HG02610 (cell line): Measurements from ENCODE around the gene C11orf54.

ENCODE experiments used
- ATAC-seq: cut with Tn5 transposase; IDR thresholded peaks from one replicate; pipeline ENCODE4 v1.9.1; 2021; ENCODE audit warnings: mild to moderate bottlenecking, moderate library complexity; ENCODE audit not compliant: unreplicated experiment

The C11orf54 gene

DNA sequence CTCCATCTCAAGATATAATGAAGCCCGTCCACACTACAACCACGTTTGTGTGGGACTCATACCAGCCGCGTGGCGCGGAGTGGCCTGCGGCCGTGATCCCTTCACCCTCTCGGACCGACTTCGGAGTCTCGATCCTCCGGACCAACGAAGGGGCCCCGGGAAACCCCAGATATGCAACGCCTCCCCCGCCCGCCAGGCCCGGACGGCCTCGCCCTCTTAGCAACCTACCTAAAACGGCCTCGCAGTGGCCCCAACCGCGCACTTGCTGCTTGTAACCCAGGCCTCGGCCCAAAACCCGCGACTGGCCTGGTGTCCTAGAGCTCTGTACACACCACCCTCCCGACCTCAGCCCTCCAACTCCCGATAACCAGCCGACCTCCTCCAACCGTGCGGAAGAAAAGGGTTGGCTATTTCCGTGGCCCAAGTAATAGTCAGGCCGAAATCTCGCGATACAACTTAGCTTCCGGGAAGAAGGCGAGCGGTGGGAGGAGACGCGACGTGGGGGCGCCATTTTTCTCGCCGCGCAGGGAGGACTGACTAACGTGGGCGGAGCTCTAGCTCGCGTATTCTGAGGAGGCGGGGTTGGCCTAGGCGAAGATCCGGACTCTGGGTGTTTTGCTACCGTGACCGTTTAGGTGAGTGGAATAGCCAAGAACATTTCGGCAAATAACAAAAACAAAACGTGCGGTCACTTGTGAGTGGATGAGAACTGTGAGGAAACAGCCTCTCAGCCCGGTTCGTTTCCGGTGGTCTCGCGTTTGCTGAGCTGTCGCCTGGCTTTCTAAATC lies at the start of gene C11orf54, which contains the start of gene TAF1D:
TSS of gene C11orf54 (plus strand) at position 579 of the 788 bp plus-strand sequence. CDS start 5,722 bp downstream, outside the sequence.
TSS of gene TAF1D (minus strand) at position 402 of the 788 bp plus-strand sequence. CDS start 2,191 bp downstream, outside the sequence.
- peak; percentile 84 for ATAC-seq

DNA sequence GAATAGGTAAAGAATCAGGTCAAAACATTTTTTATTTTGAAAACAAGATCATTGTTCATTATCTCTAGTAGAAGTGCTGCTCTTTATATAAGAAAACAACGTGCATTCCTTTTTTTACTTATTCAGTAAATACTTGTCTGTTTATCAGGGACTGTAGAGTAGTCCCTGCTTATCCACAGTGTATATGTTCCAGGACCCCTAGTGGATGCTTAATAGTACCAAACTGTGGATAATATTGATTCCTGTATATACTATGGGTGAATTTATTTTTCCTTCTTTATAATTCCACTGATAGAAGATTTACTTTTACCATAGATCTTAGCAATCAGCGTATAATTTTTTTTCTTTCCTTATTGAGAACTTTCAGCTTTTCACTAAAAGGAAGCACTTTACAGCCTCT lies 47.4 kb upstream of the C11orf54 start:
- no peak for ATAC-seq

DNA sequence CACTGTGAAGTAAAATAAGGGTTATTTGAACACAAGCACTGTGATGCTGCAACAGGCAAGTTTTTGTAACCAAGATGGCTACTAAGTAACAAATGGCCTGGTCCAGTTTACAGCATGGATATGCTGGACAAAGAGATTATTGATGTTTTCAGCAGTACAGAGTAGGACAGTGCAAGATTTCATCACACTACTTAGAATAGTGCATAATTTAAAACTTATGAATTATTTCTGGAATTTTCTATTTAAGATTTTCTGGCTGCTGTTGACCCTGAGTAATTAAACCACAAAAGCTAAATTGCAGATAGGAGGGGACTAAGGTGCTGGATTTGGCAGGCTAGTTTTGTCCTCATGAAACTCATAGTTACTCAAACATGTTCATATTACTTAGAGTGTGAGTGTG lies 46.9 kb upstream of the C11orf54 start:
- no peak for ATAC-seq

DNA sequence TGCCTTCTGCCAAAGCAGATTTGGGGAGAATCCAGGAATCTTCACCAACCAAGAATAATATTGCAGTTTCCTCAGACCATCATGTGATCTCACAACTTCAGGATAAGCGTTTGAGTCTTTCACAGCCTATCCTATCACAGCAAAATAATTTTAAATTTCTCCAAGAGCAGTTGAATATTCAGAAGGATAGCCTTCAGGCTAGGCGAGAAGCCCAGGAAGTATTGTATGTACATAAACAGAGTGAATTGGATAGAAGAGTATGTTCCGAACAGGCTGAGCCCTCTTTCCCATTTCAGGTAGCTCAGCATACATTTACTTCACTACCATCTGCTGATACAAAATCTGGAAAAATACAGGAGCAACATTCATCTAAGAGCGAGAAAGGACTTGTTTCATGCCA lies 43.9 kb upstream of the C11orf54 start:
- ATAC-seq: no peak

DNA sequence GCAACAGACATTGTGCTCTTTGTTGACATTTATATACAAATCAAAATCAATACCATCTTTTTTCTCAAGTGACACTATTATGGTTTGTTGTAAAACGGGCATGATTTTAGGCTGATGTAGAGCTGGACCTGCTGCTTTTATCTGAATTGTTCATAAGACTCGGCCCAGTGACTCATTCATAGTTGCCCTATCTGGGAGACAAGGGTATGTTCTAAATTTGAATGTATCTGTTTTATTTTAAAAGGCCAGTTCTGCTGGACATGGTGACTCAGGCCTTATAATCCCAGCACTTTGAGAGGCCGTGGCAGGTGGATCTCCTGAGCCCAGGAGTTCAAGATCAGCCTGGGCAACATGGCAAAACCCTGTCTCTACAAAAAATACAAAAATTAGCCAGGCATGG lies 40.6 kb upstream of the C11orf54 start:
- no peak for ATAC-seq

DNA sequence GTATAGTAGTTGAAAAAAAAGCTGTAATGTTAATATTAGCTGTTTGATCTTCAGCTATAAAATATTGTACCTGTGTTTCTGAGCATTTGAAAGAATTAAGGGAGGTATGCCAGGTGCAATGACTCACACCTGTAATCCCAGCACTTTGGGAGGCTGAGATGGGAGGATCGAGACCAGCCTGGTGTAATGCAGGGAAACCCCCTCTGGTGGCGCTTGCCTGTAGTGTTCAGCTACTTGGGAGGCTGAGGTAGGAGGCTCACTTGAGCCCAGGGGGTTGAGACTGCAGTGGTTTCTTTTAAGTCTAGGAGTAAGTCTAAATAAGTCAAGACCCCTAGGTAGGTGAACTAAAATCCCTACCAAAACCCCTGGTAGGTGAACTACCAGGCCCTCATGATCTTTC lies 37.2 kb upstream of the C11orf54 start:
- ATAC-seq: no peak

DNA sequence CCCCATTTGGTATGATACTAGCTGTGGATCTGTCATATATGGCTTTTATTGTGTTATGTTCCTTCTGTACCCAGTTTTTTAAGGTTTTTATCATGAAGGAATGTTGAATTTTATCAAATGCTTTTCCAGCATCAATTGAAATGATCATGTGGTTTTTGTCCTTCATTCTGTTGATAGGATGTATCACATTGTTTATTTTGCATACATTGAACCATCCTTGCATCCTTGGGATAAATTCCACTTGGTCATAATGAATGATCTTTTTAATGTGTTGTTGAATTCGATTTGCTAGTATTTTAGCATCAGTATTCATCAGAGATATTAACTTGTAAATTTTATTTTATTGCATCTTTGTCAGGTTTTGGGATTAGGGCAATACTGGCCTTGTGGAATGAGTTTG lies 31.2 kb upstream of the C11orf54 start:
- no peak for ATAC-seq

DNA sequence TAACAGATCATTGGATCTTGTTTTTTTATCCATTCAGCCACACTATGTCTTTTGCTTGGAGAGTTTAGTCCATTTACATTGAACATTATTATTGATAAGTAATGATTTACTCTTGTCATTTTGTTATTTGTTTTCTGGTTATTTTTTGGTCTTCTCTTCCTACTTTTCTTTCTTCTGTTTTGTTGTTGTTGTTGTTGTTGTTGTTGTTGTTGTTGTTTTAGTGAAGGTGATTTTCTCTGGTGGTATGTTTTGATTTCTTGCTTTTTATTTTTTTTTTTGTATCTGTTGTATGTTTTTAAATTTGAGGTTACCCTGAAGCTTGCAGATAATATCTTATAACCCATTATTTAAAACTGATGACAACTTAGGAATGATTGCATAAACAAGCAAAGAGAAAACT lies 28.8 kb upstream of the C11orf54 start:
- ATAC-seq: no peak

DNA sequence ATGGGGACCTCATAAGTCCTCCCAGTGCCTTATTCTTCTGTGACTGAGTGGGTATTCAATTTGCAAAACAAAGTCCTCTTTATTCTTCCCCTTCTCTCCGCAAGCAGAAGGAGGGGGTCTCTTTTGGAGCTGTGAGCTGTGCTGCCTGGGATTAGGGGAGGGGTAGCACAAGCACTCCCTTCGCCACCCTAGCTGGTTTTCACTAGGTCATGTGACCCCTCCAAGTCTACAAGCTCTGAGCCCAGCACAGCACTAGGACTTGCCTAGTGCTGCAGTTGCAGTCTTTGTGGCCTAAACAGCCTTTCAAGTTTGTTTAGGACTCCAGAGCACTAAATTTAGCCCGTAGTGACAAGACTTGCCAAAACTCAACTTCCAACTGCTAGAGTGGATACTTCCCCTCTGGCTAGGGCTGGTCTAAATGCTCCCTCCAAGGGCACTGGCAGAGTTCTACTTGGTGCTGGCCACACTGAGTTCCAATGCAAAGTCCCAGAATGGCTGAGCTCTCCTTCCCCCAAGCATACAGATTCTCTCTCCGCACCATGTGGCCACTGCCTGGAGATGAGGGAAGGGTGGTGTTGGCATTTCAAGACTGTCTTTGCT lies 25.6 kb upstream of the C11orf54 start:
- no peak for ATAC-seq

DNA sequence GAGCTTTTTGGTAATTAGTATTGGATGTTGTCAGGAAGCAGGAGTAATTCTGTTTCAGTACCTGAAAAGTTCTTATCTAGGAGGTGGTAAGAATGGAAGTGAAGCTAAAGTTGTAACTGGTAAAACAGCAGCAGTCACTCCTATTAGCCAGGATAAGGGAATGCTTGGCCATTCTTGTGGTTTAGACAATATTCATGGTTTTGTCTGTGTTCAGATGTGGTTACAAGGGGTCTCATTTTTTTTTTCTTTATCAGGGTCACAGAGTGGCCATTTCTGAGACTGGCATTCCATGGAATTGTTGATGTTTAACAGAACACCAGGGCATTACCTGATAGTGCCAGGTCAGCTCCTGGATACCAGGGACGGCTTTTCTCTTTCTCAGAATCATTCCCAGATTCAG lies 24.0 kb upstream of the C11orf54 start:
- ATAC-seq: no peak

DNA sequence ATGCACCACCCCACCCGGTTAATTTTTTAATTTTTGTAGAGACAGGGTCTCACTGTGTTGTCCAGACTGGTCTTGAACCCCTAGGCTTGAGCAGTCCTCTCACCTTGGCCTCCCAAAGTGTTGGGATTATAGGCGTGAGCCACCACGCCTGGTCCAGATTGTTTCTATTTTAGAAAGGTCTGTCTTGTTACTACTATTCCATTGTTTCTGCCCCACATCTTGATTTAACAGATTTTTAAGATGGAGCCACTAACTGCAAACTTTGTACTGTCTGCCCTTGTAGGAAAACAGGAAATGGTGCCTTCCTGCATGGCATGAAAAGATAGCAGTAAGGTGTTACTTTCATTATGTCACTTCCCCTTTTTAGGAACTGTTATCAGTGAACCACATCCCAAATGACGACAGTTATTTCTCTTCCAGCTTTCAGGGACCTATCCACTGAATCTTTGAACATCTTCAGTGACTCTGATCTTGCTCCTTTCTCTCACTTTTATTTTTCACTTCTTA lies 23.4 kb upstream of the C11orf54 start:
- peak; percentile 86 for ATAC-seq

DNA sequence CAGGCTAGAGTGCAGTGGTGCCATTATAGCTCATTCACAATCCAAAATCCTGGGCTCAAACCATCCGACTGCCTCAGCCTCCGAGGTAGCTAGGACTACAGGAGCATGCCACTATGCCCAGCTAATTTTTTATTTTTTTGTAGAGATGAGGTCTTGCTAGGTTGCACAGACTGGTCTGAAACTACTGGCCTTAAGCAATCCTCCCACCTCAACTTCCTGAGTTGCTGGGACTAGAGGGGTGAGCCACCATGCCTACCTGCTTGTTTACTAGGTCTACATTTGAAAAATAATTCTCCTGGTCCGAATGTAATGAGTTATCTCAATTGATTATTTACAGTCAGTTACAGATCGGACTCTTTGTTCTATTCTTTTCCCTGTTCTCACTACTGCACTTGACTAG lies 22.2 kb upstream of the C11orf54 start:
- no peak for ATAC-seq

DNA sequence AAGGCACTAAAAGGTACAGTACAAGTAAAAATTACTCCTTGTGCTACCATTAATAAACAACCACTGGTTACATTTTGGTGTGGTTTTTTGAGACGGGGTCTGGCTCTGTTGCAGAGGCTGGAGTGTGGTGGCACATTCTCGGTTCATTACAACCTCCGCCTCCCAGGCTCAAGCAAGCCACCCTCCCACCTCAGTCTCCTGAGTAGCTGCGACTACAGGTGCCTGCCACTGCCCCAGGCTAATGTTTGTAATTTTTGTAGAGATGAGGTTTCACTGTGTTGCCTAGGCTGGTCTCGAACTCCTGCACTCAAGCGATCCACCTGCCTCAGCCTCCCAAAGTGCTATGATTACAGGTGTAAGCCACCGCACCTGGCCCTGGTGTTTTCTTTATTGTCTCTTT lies 20.9 kb upstream of the C11orf54 start:
- no peak for ATAC-seq

DNA sequence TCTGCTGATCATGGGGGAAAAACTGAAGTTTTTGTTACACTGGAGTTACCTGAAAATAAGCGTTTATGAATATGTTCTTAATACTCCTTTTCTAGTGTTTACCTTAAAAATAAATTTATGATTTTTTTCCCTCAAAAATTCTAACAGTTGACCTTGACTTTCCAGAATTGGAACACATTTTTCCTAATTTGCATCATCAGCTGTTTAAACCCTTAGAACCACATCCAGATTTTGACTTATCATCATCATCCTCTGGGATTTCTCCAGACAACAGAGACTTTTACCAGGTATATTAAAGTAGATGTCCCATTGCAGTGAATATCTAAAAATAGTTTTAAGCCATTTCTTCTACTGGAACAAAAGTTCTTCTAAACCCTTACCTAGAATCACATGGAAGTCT lies 17.4 kb upstream of the C11orf54 start:
- no peak for ATAC-seq

DNA sequence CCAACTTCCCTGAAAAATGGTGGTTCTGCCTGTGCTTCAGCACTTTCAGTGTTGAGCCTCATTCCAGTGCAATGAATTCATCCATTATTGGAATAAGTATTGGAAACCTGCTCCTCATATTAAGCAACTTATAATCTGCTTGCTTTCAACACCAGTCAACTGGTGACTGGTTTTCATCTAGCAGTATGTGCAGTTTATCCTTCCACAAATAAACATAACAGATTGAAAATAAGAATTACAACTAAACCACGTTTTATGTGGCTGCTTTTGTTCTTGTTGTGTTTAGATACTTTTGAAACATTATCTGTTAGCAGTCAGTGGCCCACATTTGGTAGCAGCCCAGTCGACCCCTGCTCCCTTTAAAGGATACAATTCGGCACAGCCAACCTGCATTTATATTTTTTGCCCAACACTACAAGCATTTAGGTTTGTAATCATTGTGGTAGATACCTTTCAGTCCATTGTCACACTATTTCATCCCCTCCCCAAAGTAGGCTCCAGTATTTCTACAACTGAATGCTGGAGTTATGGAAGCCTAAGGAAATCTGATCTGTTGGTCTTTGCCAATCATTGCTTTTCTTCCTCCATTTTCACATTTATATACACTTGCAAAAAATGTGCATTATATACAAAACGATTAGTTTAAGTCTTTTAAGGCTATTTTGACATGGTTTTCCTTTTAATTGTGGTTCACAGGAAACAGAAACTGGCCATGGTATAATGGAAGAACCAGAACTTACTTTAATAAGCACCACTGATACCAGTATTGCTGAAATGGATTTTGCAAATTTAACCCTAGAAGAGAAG lies 13.3 kb upstream of the C11orf54 start:
- ATAC-seq: no peak

DNA sequence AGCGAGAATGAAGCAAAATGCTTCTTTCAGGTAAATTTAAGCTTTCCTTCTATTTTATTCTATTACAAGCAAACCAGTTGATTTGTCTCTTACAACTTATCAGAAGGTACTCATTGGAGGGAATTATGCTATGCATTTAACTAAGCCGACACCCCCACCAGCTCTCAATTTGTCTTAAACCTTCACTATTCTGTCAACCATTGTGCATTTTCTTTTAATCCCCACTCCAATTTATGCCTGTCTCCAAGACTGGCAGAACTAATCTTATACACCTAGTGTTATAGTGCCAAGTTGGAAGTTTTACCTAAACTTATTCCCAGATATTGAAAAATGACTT lies 12.7 kb upstream of the C11orf54 start:
- ATAC-seq: no peak

DNA sequence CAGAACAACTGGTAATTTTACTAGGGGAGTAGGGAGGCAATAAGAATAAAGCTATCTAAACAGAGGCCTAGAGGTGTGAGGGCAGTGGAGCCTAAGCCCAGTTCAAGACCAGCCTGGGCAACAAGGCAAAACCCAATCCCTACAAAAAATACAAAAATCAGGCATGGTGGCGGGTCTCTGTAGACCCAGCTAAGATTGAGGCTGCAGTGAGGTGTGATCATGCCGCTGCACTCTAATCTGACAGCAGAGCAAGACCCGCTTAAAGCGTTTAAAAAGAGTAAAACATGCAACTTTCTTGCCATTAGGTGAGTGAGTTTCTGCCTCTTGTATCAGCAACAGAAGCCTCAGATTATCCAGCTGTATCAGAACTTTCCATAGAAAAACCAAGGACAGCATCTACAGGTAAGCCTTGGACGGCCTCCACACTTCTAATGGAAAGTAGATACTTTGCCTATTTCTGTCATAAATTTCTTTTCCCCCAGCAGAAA lies 12.3 kb upstream of the C11orf54 start:
- no peak for ATAC-seq

DNA sequence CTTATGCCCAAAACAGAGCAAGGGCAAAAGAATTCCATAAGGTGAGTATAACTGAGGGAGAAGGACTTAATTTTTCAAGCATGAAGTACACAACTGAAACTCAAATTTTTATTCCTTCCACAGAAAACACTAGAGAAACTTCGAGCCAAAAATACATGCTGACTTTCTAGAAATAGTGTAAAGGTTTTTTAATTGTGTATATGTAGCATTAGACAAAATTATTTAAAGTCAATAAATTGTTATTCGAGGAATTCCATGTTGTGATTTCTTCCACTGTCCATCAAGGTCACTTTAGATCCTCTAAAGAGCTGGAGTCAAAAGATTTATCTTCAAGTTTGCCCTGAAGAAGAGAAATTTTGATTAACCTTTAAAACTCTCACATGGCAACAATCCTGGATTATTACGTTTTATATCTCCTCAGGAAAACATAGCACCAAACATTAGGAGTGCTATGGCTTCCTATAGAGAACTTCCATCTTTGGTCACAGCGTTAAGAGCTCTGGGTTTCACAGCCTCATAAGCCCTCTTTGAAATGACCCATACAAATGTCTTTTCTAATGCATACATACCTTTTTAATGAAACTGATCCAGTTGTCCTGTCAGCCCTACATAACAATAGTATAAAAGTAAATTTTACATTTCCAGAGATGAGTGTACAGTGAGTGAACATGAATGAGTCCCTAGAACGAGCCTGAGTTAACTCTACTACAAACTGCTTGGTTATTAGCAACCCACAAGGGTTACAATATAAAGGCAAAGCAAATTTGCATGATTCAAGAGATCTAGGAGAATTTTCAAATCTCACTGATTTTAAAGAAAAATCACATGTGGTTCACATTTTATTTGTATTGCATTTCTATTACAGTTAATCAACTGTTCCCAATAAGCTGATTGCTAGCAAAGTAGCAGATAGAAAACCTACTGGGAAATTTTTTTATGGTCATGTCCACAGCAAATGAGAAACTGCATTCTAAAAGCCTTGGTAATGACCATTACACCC lies 11.1 kb upstream of the C11orf54 start:
- no peak for ATAC-seq

DNA sequence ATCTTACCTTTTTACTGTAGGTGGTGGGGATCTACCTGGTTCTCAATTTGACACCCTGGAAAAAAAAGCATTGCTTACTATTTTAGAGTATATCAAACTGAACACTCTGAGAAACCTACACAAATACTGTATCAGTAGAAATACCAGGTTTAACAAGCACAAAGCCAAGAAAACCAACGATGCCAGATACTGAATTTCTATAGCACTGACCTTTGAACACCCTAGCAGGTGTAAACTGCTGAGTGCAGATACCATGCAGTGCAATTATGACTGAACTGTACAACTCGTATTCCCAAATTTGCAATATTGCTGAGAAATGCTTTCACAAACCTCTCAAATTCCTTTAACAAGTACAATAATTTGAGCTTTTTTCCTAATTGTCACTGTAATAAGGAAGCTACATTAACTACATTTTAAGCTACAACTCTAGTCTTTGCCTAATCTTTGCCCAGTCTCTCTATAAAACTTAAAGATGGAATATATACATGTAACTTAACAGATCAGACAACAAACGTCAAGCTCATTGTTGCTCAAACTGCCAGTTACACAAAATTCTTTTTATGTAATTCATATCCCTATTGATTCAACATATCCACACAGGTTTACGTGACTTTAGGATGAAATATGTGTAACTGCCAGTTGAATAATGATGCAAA lies 9.1 kb upstream of the C11orf54 start:
- no peak for ATAC-seq

DNA sequence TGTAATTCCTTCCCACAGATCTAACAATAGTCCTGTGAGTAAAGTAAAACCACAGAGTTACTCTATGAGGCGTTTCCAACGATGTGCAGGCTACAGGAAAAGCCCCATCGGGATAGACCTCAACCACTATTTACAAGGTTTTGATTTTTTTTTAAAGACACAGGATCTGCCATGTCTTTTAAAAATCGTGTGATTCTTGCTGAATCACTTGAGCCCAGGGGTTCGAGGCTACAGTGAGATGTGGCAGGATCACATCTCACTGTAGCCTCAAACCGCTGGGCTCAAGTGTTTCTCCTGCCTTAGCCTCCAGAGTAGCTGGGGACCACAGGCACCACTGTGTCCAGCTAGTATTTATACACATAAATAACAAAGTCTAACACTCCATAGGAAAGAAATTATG lies 8.0 kb upstream of the C11orf54 start:
- ATAC-seq: no peak
